Spleen (tissue), 11 donors: Measurements from ENCODE around the gene GYPE. TPM values are rescaled to one million over a fixed set of nuclear protein-coding genes. Genes with fewer than 3 reads are reported as not detected.
A peak's percentile ranks its signal among the peaks of the same experiment; 100 is the strongest.
"Not testable (repeated sequence)": the region's sequence is repeated elsewhere in the genome, so short reads cannot be mapped to it uniquely, and the experiment has no call there.

Source experiments
- DNase-seq: peaks from one replicate; pipeline ENCODE4 v3.0.0-alpha.2; 2020
- H3K27ac ChIP-seq, 8 donors: fragments of 200-600 bp; sonication (generic) in 7 of 8; 1 replicate in 4 of 8; 2 replicates in 4 of 8; pipeline versions ENCODE4 v1.5.0 to v1.8.0; 2016 to 2021; ENCODE audit warnings: inconsistent platforms in 4 of 8, mild to moderate bottlenecking in 4 of 8, moderate library complexity in 1 of 8
- H3K27me3 ChIP-seq, 7 donors: fragments of 200-600 bp; sonication (generic) in 6 of 7; replicated peaks in 1 of 7; 1 replicate in 4 of 7; 2 replicates in 3 of 7; pipeline versions ENCODE4 v1.5.0 to v1.8.0; 2016 to 2021; ENCODE audit warnings: inconsistent platforms in 3 of 7, mild to moderate bottlenecking in 1 of 7
- H3K36me3 ChIP-seq, 6 donors: fragments of 200-600 bp; sonication (generic) in 5 of 6; 1 replicate in 4 of 6; 2 replicates in 2 of 6; pipeline versions ENCODE4 v1.5.0 to v1.8.0; 2016 to 2021; ENCODE audit warnings: inconsistent platforms in 2 of 6
- H3K4me1 ChIP-seq, 6 donors: fragments of 200-600 bp; sonication (generic) in 5 of 6; 1 replicate in 3 of 6; 2 replicates in 3 of 6; pipeline versions ENCODE4 v1.5.0 to v1.8.0; 2016 to 2021; ENCODE audit warnings: inconsistent platforms in 3 of 6
- H3K4me3 ChIP-seq, 8 donors: fragments of 200-600 bp; sonication (generic) in 7 of 8; 1 replicate in 4 of 8; 2 replicates in 4 of 8; pipeline versions ENCODE4 v1.5.0 to v1.8.0; 2016 to 2021; ENCODE audit warnings: inconsistent platforms in 4 of 8, mild to moderate bottlenecking in 4 of 8, moderate library complexity in 2 of 8
- H3K9me3 ChIP-seq, 8 donors: fragments of 200-600 bp; sonication (generic) in 7 of 8; 1 replicate in 4 of 8; 2 replicates in 4 of 8; pipeline versions ENCODE4 v1.5.0 to v1.8.0; 2016 to 2021; ENCODE audit warnings: inconsistent platforms in 4 of 8
- CTCF ChIP-seq, 11 experiments: fragments of 200-600 bp in 7 of 11; fragments of 450-650 bp in 4 of 11; sonication (generic) in 4 of 11; IDR thresholded peaks in 8 of 11; conservative IDR thresholded peaks in 3 of 11; 1 replicate in 7 of 11; 2 replicates in 4 of 11; pipeline versions ENCODE4 v1.4.0 to v1.8.0; 2016 to 2021; ENCODE audit warnings: antibody characterized with exemption in 11 of 11, inconsistent platforms in 4 of 11, mild to moderate bottlenecking in 1 of 11
- POLR2A ChIP-seq, 3 donors: fragments of 450-650 bp; IDR thresholded peaks; one replicate each; pipeline ENCODE4 v1.5.1; 2017; ENCODE audit warnings: antibody characterized with exemption in 3 of 3, mild to moderate bottlenecking in 1 of 3
- POLR2AphosphoS5 ChIP-seq, 3 donors: sonication (generic); formaldehyde crosslinking; IDR thresholded peaks; one replicate each; pipeline ENCODE4 v1.5.1; 2017; ENCODE audit warnings: antibody characterized with exemption in 3 of 3
- WGBS, 5 donors: extraction: QIAGEN DNeasy Blood & Tissue Kit in 3 of 5; methylation state at CpG; one replicate each; pipeline versions ENCODE4 v1.1.5 to v1.1.7; 2013 to 2018; 5-methylcytosine and 5-hydroxymethylcytosine counted together
- intact Hi-C: fragments of 100-400 bp; cut with DNase I; formaldehyde crosslinking; loops from one replicate; pipeline ENCODE4 v1.15.0; 2023; ENCODE audit warnings: low total_unique reads
- polyA plus RNA-seq, 3 donors: library from polyadenylated mRNA; stranded (reverse); fragments of 200-250 nt; gene quantifications; one replicate each; pipeline ENCODE4 v1.2.1, GENCODE V29; 2013
- total RNA-seq, 7 donors: library from RNA; depleted of rRNA in 3 of 7; stranded (reverse); fragments of >200 nt in 3 of 7; fragmentation: NEBNext Ultra II Directional in 4 of 7; extraction: Animal tissue kit (Norgen Biotek cat#: 25700) in 4 of 7; gene quantifications; one replicate each; pipeline versions ENCODE4 v1.1.0 to v1.2.1, GENCODE V29; 2016 to 2021
- donor health status: healthy with polysubstance abuse.
- donor health status: DM: no; HTN: no; CAD: no; lungs with moderate emphysema.
- donor health status: DM: no; HTN: no; CAD: no.
- donor health status: Bipolar disorder and iron deficiency.
- donor health status: healthy.
- donor health status: DM: no; HTN: no; CAD: no.
- donor health status: DM: yes; HTN: yes; CAD: no.

Gene GYPE
- total and polyA plus RNA-seq, 10 donors, result 3.5 to 10.3 (median 5.6) TPM

GRCh38 chr4:143921181-143921580, 15.8 kb upstream of the GYPE start:
- Histone ChIP-seq H3K9me3 (no peaks in the 10 kb centered on the region), H3K27me3 (no peaks in the 10 kb centered on the region), H3K27ac (no peak overlapping the region), H3K4me1 (peaks cover 0 to 10% (median 0%) of the 10 kb centered on the region in 6 donors), H3K4me3 (no peak overlapping the region), H3K36me3 (no peaks in the 10 kb centered on the region)
- DNase-seq, result no peak
- TF ChIP-seq POLR2AphosphoS5 (IDR thresholded peaks at IDR 0.05), result no peak
- TF ChIP-seq CTCF (IDR thresholded peaks at IDR 0.05 in 8 of 11, conservative IDR thresholded peaks at IDR 0.05 in 3 of 11), result no peak
- no peak for TF ChIP-seq POLR2A (IDR thresholded peaks at IDR 0.05)
- 27 to 67% (median 48%) methylated on average over 6 of the region's 6 CpGs for whole genome bisulfite sequencing, 5 donors
- intact Hi-C loops, result no loop called here

GRCh38 chr4:143916485-143916884, 11.1 kb upstream of the GYPE start:
- intact Hi-C loops, DNase-seq, H3K36me3 ChIP-seq, H3K4me1 ChIP-seq, H3K9me3 ChIP-seq, H3K4me3 ChIP-seq, H3K27me3 ChIP-seq, H3K27ac ChIP-seq: not testable (repeated sequence)
- WGBS, 5 donors, result 90 to 98% (median 94%) methylated on average over 4 to 5 of the region's 5 CpGs

- 50 to 71% (median 63%) methylated on average over 1 to 2 of the region's 2 CpGs for WGBS, 5 donors
- intact Hi-C loops, DNase-seq, H3K36me3 ChIP-seq, H3K27me3 ChIP-seq, H3K4me1 ChIP-seq, H3K9me3 ChIP-seq: not testable (repeated sequence)
- H3K4me3 ChIP-seq, result peak overlapping the region in 6 of 8 donors; percentile 25 to 71 (median 41)
- peak overlapping the region in 4 of 8 donors; percentile 58 to 76 (median 72) for H3K27ac ChIP-seq
Observed at GRCh38 chr4:143912478-143912877, 7.1 kb upstream of the GYPE start.

- DNase-seq, result peak; percentile 88
Observed at GRCh38 chr4:143911528-143912417, 6.4 kb upstream of the GYPE start.

GRCh38 chr4:143910906-143911305, 5.5 kb upstream of the GYPE start:
- H3K9me3 ChIP-seq, DNase-seq, H3K4me1 ChIP-seq, H3K27ac ChIP-seq, H3K36me3 ChIP-seq, H3K27me3 ChIP-seq, intact Hi-C loops: not testable (repeated sequence)
- peak overlapping the region in 5 of 8 donors; percentile 14 to 71 (median 40) for H3K4me3 ChIP-seq
- WGBS, 5 donors, result 46 to 57% (median 49%) methylated on average over 2 of the region's 2 CpGs

More at GRCh38 chr4:143911528-143912417, 6.4 kb upstream of the GYPE start:
- Histone ChIP-seq H3K4me3 (peak overlapping the region; percentile 25 to 71 (median 36)), H3K27ac (peak overlapping the region in 6 of 8 donors; percentile 44 to 76 (median 64))
- H3K27me3 ChIP-seq, H3K9me3 ChIP-seq, intact Hi-C loops, H3K36me3 ChIP-seq, H3K4me1 ChIP-seq: not testable (repeated sequence)
- 21 to 52% (median 24%) methylated on average over 56 to 59 of the region's 59 CpGs for WGBS, 5 donors
- TF ChIP-seq POLR2AphosphoS5 (IDR thresholded peaks at IDR 0.05), result peak in 1 of 3 donors; percentile 35

- H3K9me3 ChIP-seq, DNase-seq, H3K36me3 ChIP-seq, intact Hi-C loops, H3K27ac ChIP-seq, H3K4me3 ChIP-seq, H3K27me3 ChIP-seq, H3K4me1 ChIP-seq: not testable (repeated sequence)
- TF ChIP-seq CTCF (IDR thresholded peaks at IDR 0.05 in 8 of 11, conservative IDR thresholded peaks at IDR 0.05 in 3 of 11), result peak in 5 of 11 experiments; percentile 8 to 41 (median 31)
- WGBS, 5 donors, result 7 to 15% (median 8%) methylated on average over 3 of the region's 3 CpGs
Observed at GRCh38 chr4:143907811-143908210, 2.5 kb upstream of the GYPE start.

GRCh38 chr4:143904431-143904830, 928 bp downstream of the GYPE start:
- H3K36me3 ChIP-seq, H3K4me3 ChIP-seq, H3K27ac ChIP-seq, intact Hi-C loops, H3K27me3 ChIP-seq, H3K4me1 ChIP-seq, DNase-seq, H3K9me3 ChIP-seq: not testable (repeated sequence)

GRCh38 chr4:143890323-143890722, 15.0 kb downstream of the GYPE start:
- 60 to 87% (median 64%) methylated on average over 3 to 4 of the region's 4 CpGs for WGBS, 5 donors
- H3K9me3 ChIP-seq, intact Hi-C loops, H3K27me3 ChIP-seq, H3K27ac ChIP-seq, H3K4me3 ChIP-seq, H3K4me1 ChIP-seq, H3K36me3 ChIP-seq: not testable (repeated sequence)
- DNase-seq, result peak; percentile 47

GRCh38 chr4:143888189-143888588, 17.2 kb downstream of the GYPE start:
- H3K4me1 ChIP-seq, H3K27me3 ChIP-seq, intact Hi-C loops, H3K9me3 ChIP-seq, H3K4me3 ChIP-seq, DNase-seq, H3K36me3 ChIP-seq, H3K27ac ChIP-seq: not testable (repeated sequence)
- WGBS, 5 donors, result no CpG with 5 or more reads among the region's 3 CpGs
